GM18499 (cell line): Measurements from ENCODE around the gene PRR12.
"Not testable (repeated sequence)": the region's sequence is repeated elsewhere in the genome, so short reads cannot be mapped to it uniquely, and the experiment has no call there.

Experiments
- ATAC-seq: cut with Tn5 transposase; IDR thresholded peaks from one replicate; pipeline ENCODE4 v1.9.1; 2021; ENCODE audit warnings: moderate number of reproducible peaks; ENCODE audit not compliant: insufficient read depth, unreplicated experiment

Gene PRR12

GRCh38 chr19:49613374-49613773, 22.4 kb downstream of the PRR12 start:
- no peak for ATAC-seq

GRCh38 chr19:49614096-49614833, 23.3 kb downstream of the PRR12 start:
- no peak for ATAC-seq

DNA sequence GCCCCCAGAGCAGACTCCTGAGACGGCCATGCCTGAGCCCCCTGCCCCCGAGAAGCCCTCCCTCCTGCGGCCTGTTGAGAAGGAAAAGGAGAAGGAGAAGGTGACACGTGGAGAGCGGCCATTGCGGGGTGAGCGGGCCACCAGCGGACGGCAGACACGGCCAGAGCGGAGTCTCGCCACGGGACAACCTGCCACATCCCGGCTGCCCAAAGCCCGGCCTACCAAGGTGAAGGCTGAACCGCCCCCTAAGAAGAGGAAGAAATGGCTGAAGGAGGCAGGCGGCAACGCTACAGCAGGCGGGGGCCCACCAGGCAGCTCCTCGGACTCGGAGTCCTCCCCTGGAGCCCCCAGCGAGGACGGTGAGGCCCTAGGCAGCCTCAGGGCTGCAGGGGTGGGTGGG, 24.9 kb downstream of the PRR12 start:
- ATAC-seq, result no peak

DNA sequence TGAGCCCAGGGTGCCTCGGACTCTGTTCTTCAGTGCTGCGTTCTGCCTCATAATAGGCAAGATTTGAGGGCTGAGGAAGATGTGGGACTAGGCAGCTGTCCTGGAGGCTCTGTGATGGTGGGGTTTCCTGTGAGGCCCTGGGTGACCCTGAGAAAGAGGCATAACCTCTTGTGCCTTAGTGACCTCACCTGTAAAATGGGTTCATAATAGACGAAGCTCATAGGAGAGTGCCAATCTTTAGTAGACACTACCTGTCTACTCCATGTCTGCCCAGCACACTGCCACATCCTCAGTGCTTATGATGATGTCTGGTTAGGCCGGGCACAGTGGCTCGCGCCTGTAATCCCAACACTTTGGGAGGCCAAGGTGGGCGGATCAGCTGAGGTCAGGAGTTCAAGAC, 25.6 kb downstream of the PRR12 start:
- ATAC-seq, result no peak

GRCh38 chr19:49616945-49617344, 26.0 kb downstream of the PRR12 start:
- no peak for ATAC-seq

GRCh38 chr19:49617860-49618259, 26.9 kb downstream of the PRR12 start:
- not testable (repeated sequence) for ATAC-seq

GRCh38 chr19:49624967-49625910, 34.3 kb downstream of the PRR12 start:
- ATAC-seq, result no peak

DNA sequence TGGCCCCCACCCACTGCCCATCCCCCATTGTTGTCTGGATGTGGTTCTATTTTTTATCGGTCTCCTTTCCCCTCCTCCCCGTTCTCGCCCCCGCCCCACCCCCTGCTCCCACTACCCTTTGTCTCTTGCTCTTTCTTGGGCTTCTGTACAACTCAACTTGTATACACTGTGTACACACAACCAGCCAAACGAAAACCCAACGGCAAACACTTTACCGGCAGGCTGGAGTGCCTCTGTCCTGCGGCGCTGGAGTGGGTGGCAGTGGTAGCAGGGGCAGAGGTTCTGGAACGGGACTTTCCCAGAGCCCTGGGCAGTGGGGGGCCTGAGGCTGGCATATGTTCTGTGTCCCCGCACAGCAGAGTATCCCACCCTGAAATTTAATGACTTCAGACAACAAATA, 35.2 kb downstream of the PRR12 start:
- no peak for ATAC-seq

GRCh38 chr19:49629659-49630058, 38.7 kb downstream of the PRR12 start:
- ATAC-seq, result no peak

- no peak for ATAC-seq
Measured at GRCh38 chr19:49631014-49631588, 40.1 kb downstream of the PRR12 start.

DNA sequence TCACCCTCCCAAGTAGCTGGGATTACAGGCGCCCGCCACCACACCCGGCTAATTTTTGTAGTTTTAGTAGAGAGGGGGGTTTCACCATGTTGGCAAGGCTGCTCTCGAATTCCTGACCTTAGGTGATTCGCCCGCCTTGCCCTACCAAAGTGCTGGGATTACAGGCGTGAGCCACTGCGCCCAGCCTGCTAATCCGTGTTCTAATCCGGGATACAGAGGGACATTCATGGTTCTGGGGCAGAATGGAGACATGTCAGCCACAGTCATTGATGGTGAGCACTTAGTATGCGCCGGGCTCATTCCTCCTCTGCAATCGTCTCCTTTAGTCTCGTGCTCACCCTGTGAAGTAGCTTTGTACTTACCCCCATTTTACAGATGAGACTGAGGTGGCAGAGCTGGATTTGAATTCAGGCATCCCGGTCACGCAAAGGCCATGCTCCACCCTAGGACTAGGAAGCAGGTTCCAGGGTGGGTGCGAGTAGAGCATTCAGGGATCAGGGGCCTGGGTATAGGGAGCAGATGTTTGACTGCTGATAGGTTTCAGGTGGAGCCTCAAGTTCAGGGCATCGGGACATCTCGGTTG, 40.7 kb downstream of the PRR12 start:
- ATAC-seq, result no peak

DNA sequence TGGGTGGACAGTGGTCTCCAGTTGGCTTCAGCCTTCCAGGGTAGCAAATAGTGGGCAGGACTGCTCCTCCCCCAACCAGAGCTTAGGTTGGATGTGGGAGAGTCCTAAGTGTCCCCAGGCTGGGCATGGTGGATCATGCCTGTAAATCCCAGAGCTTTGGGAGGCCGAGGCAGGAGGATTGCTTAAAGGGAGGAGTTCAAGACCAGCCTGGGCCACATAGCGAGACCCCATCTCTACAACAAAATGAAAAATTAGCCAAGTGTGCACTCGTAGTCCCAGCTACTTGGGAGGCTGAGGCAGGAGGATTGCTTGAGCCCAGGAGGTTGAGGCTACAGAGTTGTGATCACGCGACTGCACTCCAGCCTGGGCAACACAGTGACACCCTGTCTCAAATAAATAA, 41.6 kb downstream of the PRR12 start:
- ATAC-seq, result no peak

DNA sequence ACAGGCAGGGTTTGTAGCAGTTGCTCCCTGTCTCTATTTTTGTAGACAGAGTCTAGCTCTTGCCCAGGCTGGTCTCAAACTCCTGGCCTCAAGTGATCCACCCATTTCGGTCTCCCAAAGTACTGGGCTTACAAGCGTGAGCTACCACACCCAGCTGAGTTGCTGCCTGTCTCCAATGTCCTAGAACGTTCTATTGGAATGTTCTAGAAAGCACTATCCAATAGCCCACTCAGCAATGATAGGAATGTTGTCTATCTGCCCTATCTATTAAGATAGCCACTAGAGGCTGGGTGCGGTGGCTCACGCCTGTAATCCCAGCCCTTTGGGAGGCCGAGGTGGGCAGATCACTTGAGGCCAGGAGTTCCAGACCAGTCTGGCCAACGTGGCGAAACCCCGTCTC, 42.3 kb downstream of the PRR12 start:
- ATAC-seq, result not testable (repeated sequence)

DNA sequence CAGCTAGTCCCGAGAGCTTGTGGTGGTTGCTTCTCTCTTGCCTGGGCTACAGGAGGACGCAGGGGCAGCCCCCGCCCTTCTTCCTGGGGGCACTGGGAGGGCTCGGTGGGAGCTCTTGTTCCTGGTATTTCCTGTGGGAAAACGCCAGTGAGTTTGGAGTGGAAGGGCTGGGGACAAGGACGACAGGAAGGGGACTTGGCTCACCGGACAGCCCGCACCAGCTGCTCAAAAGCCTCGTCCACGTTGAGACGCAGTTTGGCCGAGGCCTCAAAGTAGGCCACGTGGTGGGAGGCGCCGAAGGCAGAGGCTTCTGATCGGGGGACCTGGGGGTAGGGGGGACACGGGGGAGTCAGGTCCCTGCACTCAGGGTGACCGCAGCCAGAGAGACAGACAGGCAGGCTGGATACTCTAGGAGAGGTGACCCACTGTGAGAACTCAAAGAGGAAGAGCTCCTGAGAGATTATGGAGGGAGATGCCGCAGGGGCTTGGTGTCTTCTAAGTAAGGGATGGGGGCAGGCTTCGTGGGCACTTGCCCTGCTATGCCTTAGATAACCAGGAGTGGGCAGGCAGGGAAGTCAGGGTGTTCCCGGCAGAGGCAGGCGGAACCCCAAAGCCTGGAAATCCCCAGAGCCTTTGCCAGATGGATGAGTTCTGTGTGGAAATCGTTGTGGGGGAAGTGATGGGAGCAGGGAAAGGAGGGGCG, 44.7 kb downstream of the PRR12 start:
- no peak for ATAC-seq

DNA sequence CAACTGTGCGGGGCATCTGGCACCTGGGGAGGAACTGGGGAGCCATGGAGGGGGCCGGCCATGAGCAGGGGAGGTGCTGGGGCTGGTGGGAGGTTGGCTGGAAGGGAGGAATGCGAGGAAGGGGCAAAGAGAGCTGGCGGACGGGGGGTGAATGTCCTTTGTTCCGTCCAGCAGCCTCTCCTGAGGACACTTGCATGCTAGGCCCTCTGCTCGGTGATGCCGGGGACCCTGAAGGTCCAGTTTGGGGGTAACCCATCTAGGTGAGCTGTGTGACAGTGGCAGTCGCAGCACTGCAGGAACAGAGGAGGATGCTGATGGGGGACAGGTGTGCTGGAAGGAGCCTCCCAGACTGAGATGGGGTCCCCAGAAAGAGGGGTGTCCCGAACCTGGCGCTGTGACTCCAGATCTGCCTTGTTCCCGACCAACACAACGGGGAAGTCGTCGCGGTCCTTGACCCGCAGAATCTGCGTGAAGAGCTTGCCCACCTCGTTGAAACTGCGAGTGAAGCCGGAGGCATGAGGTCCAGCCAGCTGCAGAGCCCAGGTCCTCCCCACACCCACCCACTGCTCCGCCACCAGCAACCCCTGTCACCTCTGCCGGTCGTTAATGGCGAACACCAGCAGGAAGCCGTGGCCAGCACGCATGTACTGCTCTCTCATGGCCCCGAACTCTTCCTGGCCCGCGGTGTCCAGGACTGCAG, 45.4 kb downstream of the PRR12 start:
- no peak for ATAC-seq

GRCh38 chr19:49637821-49638738, 47.1 kb downstream of the PRR12 start:
- no peak for ATAC-seq

DNA sequence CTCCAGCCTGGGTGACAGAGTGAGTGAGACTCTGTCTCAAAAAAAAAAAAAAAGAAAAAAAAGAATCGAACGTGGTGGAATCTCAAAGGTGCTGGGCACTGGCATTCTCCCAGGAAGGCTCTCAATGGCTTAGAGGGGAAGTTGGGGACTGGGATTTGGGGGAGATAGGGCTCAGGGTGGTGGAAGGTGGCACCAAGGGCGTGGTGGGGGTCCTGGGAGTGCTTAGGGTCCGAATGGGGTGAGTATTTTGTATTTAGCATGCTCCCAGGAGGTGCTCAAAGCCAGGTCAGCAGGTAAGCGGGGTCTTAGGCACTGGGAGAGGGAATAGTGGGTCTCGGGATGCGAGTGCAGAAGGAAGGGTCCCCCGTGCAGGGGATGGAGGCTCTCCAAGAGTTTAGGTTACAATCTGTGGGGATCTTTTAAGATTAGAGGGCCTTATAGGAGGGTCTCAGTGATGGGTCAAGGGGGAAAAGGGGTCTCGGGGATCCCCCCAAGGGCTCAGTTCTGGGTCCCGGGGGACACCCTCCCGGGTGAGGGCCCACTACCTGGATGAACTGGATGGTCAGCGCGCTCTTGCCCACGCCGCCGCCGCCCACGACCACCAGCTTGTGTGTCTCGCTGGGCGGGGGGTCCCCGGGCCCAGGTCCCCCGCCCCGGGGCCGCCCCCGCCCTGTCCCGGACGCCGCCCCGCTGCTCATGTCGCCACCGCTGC, 48.6 kb downstream of the PRR12 start:
- no peak for ATAC-seq
